ENCODE measurements around the gene RELT. TPM values are rescaled to one million over a fixed set of nuclear protein-coding genes. Genes with fewer than 3 reads are reported as not detected.
"Not testable (repeated sequence)": the region's sequence is repeated elsewhere in the genome, so short reads cannot be mapped to it uniquely, and the experiment has no call there.

Gene RELT
- total RNA-seq, 6 donors from 2014 or later: 4.9 to 27.0 (median 19.2) TPM

- ATAC-seq (ENCODE audit: low FRiP score in 2 of 2) (no peak), DNase-seq (no peak)
- no peak overlapping the region for H3K27ac ChIP-seq
Observed at GRCh38 chr11:73430326-73430725, 54.1 kb downstream of the RELT start.

DNA sequence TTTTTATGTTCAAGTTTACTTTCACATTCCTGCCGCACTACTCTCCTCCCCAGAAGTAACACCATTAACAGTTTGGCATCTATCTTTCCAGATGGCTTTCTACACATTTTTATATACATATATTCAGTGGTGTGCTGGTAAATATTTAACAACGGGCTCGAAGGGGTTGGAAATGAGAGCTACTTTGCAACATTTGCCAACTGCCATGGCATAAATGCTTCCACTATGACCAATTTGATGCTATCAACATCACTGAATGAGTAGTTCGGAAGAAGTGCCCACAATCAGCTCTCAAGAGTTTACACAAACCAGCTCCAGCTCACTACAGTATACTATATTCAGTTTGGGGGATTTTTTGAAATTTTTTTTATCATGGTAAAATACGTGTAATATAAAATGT, 55.2 kb downstream of the RELT start:
- no peak for ATAC-seq (ENCODE audit: low FRiP score in 2 of 2)
- 79 to 83% methylated on average over 5 of the region's 5 CpGs for WGBS, 2 donors

More at GRCh38 chr11:73430326-73430725, 54.1 kb downstream of the RELT start:
- peaks cover 0 to 3% (median 0%) of the 10 kb centered on the region in 4 donors for H3K4me1 ChIP-seq
- H3K36me3 ChIP-seq: peaks cover 0 to 3% (median 0%) of the 10 kb centered on the region in 4 donors
- no peaks in the 10 kb centered on the region for H3K27me3 ChIP-seq
- H3K9me3 ChIP-seq: no peaks in the 10 kb centered on the region
- no peak overlapping the region for H3K4me3 ChIP-seq
- WGBS, 2 donors: 94 to 97% methylated on average over 4 of the region's 4 CpGs
- TF ChIP-seq, protein P1, sequence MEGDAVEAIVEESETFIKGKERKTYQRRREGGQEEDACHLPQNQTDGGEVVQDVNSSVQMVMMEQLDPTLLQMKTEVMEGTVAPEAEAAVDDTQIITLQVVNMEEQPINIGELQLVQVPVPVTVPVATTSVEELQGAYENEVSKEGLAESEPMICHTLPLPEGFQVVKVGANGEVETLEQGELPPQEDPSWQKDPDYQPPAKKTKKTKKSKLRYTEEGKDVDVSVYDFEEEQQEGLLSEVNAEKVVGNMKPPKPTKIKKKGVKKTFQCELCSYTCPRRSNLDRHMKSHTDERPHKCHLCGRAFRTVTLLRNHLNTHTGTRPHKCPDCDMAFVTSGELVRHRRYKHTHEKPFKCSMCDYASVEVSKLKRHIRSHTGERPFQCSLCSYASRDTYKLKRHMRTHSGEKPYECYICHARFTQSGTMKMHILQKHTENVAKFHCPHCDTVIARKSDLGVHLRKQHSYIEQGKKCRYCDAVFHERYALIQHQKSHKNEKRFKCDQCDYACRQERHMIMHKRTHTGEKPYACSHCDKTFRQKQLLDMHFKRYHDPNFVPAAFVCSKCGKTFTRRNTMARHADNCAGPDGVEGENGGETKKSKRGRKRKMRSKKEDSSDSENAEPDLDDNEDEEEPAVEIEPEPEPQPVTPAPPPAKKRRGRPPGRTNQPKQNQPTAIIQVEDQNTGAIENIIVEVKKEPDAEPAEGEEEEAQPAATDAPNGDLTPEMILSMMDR (IDR thresholded peaks at IDR 0.05): no peak
- TF ChIP-seq EP300 (IDR thresholded peaks at IDR 0.05): no peak
- no peak for TF ChIP-seq POLR2AphosphoS5 (IDR thresholded peaks at IDR 0.05)
- TF ChIP-seq POLR2A (IDR thresholded peaks at IDR 0.05): no peak

DNA sequence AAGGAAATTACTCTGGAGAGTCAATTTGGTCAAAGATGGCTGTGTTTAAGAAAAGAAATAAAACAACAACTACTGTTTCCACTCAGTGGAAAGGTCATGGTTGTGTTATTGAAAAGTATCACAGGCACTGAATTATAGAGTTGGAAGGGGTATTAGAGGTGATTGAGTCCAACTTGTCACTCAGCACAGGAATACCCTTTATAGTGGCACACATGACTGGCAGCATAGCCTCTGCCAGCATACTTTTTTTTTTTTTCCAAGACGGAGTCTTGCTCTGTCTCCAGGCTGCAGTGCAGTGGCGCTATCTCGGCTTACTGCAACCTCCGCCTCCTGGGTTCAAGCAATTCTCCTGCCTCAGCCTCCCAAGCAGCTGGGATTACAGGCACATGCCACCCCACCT, 60.7 kb downstream of the RELT start:
- H3K4me3 ChIP-seq; ATAC-seq (ENCODE audit: low FRiP score in 2 of 2); H3K27ac ChIP-seq; H3K27me3 ChIP-seq; H3K36me3 ChIP-seq; H3K9me3 ChIP-seq; DNase-seq: not testable (repeated sequence)
- peaks cover 0 to 13% (median 2%) of the 10 kb centered on the region in 4 donors for H3K4me1 ChIP-seq
- 93 to 97% methylated on average over 4 of the region's 4 CpGs for WGBS, 2 donors

More for the DNA sequence above, 55.2 kb downstream of the RELT start:
- H3K36me3 ChIP-seq: peaks cover 0 to 3% (median 0%) of the 10 kb centered on the region in 4 donors
- no peaks in the 10 kb centered on the region for H3K9me3 ChIP-seq
- no peak overlapping the region for H3K4me3 ChIP-seq
- no peaks in the 10 kb centered on the region for H3K27me3 ChIP-seq
- no peak overlapping the region for H3K27ac ChIP-seq
- TF ChIP-seq POLR2AphosphoS5 (IDR thresholded peaks at IDR 0.05): no peak
- TF ChIP-seq POLR2A (IDR thresholded peaks at IDR 0.05): no peak
- TF ChIP-seq, protein P1 (IDR thresholded peaks at IDR 0.05): no peak
- TF ChIP-seq EP300 (IDR thresholded peaks at IDR 0.05): no peak
- no peak for DNase-seq
- H3K4me1 ChIP-seq: no peaks in the 10 kb centered on the region

DNA sequence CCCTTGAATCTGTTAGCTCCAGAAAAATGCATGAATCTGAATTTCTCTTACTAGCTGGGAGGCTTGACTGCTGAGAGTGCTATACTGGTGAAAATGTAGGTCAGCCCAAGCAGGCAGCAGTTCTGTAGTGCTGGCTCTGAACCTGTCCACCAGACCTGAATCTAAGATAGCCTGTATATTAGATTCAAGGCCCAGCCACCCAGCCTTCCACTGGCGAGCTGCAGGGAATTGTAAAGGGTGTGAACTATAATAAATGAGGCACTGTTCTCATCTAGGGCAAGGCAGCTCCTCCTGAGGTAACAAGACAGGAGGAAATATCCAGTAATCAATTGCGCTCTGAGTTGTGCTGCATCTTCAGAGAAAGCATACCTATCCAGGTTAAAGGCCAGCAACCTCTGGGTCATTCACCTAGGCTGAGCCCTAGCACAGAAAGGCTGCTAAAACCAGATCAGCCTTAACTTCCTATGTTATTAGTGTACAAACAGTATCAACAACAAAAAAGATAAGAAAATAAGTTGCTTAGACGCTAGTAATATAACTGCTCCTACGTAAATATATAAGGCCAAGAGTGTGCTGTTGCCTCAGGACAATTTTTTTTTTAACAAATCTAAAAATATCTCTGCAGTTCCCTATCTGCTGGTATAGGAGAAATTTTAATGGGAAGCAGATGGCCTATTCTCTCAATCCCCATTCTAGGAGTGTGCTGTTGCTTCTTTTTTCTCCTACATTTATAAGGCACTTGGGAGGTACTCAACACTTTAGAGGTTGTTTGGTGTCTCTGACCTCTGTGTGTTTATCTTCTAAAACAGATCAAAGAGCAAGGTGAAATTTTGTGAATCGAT, 63.0 kb downstream of the RELT start:
- Histone ChIP-seq H3K4me3 (no peak overlapping the region), H3K27ac (no peak overlapping the region), H3K36me3 (no peaks in the 10 kb centered on the region), H3K27me3 (no peaks in the 10 kb centered on the region), H3K9me3 (no peaks in the 10 kb centered on the region), H3K4me1 (peaks cover 0 to 13% (median 2%) of the 10 kb centered on the region in 4 donors)
- TF ChIP-seq, protein P1 (IDR thresholded peaks at IDR 0.05): no peak
- TF ChIP-seq POLR2A (IDR thresholded peaks at IDR 0.05) (no peak), POLR2AphosphoS5 (IDR thresholded peaks at IDR 0.05) (no peak), EP300 (IDR thresholded peaks at IDR 0.05) (no peak)
- 77 to 86% methylated on average over 5 of the region's 5 CpGs for WGBS, 2 donors
- DNase-seq: no peak
- ATAC-seq (ENCODE audit: low FRiP score in 2 of 2): no peak

DNA sequence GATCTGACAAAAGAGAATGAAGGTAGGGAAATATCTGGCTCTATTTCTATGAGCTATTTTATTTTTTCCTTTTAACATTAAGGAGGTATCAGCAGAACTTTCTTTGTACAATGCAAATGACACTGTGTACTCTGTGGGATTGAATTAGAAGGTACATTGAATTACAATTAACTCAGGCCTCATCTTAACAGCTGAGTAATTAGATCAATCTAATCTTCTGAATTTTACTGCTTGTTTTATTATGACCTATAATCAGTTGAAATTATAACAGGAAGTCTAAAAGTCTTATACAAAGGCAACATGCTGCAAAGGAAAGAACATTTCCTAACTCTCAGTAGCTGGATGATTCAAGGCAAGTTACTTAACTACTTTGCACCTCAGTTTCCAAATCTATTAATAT, 69.8 kb downstream of the RELT start:
- TF ChIP-seq, protein P1 (IDR thresholded peaks at IDR 0.05): no peak
- TF ChIP-seq POLR2A (IDR thresholded peaks at IDR 0.05): no peak
- TF ChIP-seq POLR2AphosphoS5 (IDR thresholded peaks at IDR 0.05): no peak
- TF ChIP-seq EP300 (IDR thresholded peaks at IDR 0.05): no peak
- no peaks in the 10 kb centered on the region for H3K9me3 ChIP-seq
- no peaks in the 10 kb centered on the region for H3K27me3 ChIP-seq
- no peak for DNase-seq
- no peak overlapping the region for H3K27ac ChIP-seq
- H3K4me3 ChIP-seq: no peak overlapping the region
- H3K36me3 ChIP-seq: no peaks in the 10 kb centered on the region
- peaks cover 0 to 14% (median 1%) of the 10 kb centered on the region in 4 donors for H3K4me1 ChIP-seq
- ATAC-seq (ENCODE audit: low FRiP score in 2 of 2): no peak

All from upper lobe of left lung (tissue), 6 donors.